Measurements from ENCODE around the gene TMEM50A. TPM values are rescaled to one million over a fixed set of nuclear protein-coding genes. Genes with fewer than 3 reads are reported as not detected.
"Not testable (repeated sequence)": the region's sequence is repeated elsewhere in the genome, so short reads cannot be mapped to it uniquely, and the experiment has no call there.

Gene TMEM50A
- total RNA-seq, 2 experiments from 2014 or later = 130 to 162 TPM

DNA sequence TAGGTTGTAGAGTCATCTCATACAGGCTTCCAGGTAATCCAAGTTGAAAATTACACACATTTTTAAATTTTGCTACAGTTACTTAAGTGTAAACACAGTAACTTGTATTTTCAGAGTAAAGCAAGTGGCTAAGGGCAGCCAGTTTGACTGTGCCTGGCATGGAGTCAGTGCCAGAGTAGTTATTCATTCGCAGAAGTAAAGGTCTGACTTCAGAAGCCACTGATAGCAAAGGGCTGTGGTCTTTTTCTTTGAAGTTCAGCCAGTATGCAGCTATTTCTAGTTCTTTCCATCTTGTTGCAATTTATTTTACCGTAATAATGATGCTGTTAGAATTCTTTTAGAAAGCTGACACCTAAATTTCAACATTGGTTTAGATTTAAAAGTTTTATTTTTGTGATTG is 9.4 kb downstream of the TMEM50A start:
- no peak overlapping the region for H3K27ac Mint-ChIP-seq
- H3K4me1 Mint-ChIP-seq = peaks cover 11% of the 10 kb centered on the region
- ATAC-seq (no peak), DNase-seq (no peak)
- no peaks in the 10 kb centered on the region for H3K27me3 Mint-ChIP-seq
- no peaks in the 10 kb centered on the region for H3K9me3 Mint-ChIP-seq (ENCODE audit: low read depth)
- CTCF ChIA-PET = no interaction called here
- H3K4me3 Mint-ChIP-seq = no peak overlapping the region
- peaks cover 42% of the 10 kb centered on the region for H3K36me3 Mint-ChIP-seq

DNA sequence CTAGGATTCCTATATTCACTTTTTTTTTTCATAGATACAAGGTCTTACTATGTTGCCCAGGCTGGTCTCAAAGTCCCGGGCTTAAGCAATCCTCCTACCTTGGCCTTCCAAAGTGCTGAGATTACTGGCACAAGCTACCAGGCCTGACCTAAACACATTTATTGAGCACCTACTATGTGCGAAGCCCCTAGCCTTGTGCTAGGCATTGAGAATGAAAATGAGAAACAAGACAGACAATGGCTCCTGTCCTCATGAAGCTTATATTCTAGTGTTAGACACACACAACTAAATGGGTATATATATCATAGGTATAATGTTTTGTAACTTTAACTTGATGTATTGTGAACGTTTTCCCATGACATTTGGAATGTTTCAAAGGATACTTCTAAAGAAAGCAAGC is 11.5 kb downstream of the TMEM50A start:
- CTCF ChIA-PET = no interaction called here
- Mint-ChIP-seq H3K27me3 (no peaks in the 10 kb centered on the region), H3K27ac (no peak overlapping the region), H3K4me1 (peaks cover 5% of the 10 kb centered on the region), H3K36me3 (peaks cover 37% of the 10 kb centered on the region), H3K4me3 (no peak overlapping the region), H3K9me3 (ENCODE audit: low read depth) (no peaks in the 10 kb centered on the region)
- ATAC-seq (no peak), DNase-seq (no peak)

DNA sequence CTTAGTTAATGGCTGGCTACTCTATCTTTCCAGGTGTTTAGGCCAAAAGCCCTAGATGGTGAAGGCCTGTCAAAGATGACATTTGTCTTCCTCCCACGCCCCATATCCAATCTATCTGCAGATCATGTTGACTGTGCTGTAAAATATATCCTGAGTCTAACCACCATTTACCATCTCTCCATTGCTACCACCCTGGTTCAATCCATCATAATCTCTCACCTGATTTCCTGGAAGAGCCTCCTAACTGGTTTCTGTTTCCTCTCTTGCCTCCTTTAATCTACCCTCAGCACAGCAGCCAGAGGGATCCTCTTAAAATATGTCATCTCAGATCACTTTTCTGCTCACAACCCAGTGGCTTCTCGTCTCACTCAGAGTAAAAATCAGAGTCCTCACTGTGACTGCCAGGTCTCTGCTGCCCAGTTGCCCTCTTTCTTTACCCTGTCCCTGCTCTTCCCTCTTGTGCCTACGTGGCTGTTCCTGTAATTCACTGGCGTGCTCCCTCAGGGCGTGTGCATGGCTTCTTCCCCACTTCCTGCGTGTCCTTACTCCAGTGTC is 17.8 kb downstream of the TMEM50A start:
- H3K36me3 Mint-ChIP-seq = peaks cover 52% of the 10 kb centered on the region
- no peaks in the 10 kb centered on the region for H3K27me3 Mint-ChIP-seq
- CTCF ChIA-PET = no interaction called here
- H3K9me3 Mint-ChIP-seq (ENCODE audit: low read depth) = no peaks in the 10 kb centered on the region
- peak overlapping the region; percentile 69 for H3K27ac Mint-ChIP-seq
- H3K4me3 Mint-ChIP-seq = peak overlapping the region; percentile 1
- peaks cover 34% of the 10 kb centered on the region for H3K4me1 Mint-ChIP-seq
- DNase-seq (no peak), ATAC-seq (peak; percentile 40)

DNA sequence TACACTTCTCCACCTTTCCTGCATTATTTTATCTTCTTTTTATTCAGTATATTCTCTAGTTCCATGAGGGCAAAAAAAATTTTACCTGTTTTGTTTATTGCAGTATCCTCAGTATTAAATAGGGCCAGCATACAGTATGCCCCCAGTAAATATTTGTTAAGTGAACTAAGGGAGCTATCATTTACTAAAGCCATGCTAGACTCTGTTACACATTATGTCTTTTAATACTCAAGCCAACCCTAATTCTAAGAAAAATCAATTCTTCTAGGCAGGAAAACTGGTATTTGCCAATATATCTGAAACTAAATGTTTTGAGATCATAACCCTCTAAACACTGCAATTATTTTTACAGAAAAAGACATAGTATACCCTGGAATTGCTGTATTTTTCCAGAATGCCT is 18.3 kb downstream of the TMEM50A start:
- no peak for ATAC-seq
- Mint-ChIP-seq H3K27ac (peak overlapping the region; percentile 69), H3K4me3 (peak overlapping the region; percentile 1), H3K4me1 (peaks cover 38% of the 10 kb centered on the region), H3K9me3 (ENCODE audit: low read depth) (no peaks in the 10 kb centered on the region), H3K36me3 (peaks cover 56% of the 10 kb centered on the region), H3K27me3 (no peaks in the 10 kb centered on the region)
- DNase-seq = no peak
- CTCF ChIA-PET = interaction anchor here (0.6 kb wide), 1 partner anchor 13 kb away, joined by 3 read pairs; no protein-coding TSS in a partner anchor

DNA sequence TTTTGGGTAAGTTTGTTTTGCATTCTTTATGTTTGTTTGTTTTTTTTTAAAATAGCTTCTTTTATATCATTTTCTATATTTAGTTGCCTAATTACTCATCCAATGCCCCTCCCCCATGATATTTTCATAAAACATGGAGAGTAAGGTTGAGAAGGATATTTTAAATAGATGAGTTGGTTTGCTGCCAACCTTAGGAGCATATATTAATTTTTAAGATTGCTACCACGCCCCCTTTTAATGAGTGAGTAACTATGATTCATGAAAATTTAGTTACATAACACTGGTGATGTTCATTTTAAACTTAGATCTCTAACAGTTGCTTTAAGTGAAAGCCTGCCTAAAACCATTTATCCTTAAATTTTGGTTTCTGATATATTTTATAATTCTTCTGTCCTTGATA is 18.7 kb downstream of the TMEM50A start:
- Mint-ChIP-seq H3K4me3 (peak overlapping the region; percentile 11), H3K4me1 (peaks cover 42% of the 10 kb centered on the region), H3K36me3 (peaks cover 57% of the 10 kb centered on the region), H3K9me3 (ENCODE audit: low read depth) (no peaks in the 10 kb centered on the region), H3K27me3 (no peaks in the 10 kb centered on the region), H3K27ac (peak overlapping the region; percentile 80)
- CTCF ChIA-PET = interaction anchor here (0.6 kb wide), 1 partner anchor 14 kb away, joined by 3 read pairs; no protein-coding TSS in a partner anchor
- DNase-seq (no peak), ATAC-seq (no peak)

DNA sequence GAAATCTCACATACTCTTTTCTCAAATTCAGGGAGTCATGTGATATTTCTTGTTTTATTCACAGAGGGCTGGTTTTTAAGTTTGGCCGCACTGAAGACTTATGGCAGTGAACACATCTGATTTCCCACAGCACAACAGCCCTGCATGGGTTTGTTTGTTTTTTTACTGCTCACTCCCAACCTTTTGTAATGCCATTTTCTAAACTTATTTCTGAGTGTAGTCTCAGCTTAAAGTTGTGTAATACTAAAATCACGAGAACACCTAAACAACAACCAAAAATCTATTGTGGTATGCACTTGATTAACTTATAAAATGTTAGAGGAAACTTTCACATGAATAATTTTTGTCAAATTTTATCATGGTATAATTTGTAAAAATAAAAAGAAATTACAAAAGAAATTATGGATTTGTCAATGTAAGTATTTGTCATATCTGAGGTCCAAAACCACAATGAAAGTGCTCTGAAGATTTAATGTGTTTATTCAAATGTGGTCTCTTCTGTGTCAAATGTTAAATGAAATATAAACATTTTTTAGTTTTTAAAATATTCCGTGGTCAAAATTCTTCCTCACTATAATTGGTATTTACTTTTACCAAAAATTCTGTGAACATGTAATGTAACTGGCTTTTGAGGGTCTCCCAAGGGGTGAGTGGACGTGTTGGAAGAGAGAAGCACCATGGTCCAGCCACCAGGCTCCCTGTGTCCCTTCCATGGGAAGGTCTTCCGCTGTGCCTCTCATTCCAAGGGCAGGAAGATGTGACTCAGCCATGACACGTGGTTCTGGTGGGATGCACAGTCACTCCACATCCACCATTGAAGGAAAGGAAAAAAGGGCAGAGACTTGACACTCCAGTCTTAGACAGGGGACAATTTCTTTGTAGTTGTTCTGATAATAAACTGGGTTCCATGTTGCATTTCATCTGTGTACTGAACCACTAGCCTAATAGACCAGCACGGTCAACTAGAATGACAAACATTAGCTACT is 22.8 kb downstream of the TMEM50A start:
- ATAC-seq = no peak
- Mint-ChIP-seq H3K9me3 (ENCODE audit: low read depth) (no peaks in the 10 kb centered on the region), H3K4me1 (peaks cover 38% of the 10 kb centered on the region), H3K4me3 (no peak overlapping the region), H3K36me3 (peaks cover 42% of the 10 kb centered on the region), H3K27ac (no peak overlapping the region), H3K27me3 (no peaks in the 10 kb centered on the region)
- CTCF ChIA-PET = no interaction called here
- no peak for DNase-seq

DNA sequence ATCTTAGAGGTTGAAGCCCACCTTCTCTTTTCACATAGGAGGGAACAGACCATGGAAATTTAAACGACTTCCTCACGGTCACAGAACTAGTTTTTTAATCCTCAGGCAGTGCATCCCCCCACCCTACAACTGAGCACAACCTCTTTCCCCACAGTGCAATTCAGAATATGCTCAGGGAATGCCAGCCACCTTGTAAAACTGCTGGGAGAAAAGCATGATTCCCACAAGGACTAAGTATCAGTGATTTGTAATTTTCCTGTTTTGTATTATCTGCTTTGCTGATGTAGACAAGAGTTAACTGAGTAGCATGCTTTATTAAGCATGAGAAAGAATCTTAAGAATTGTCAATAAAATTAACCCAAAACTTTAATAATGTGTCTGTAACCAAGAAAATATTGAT is 23.8 kb downstream of the TMEM50A start:
- peaks cover 29% of the 10 kb centered on the region for H3K4me1 Mint-ChIP-seq
- H3K4me3 Mint-ChIP-seq = no peak overlapping the region
- DNase-seq = no peak
- no peaks in the 10 kb centered on the region for H3K9me3 Mint-ChIP-seq (ENCODE audit: low read depth)
- no peak for ATAC-seq
- H3K27me3 Mint-ChIP-seq = no peaks in the 10 kb centered on the region
- no peak overlapping the region for H3K27ac Mint-ChIP-seq
- CTCF ChIA-PET = no interaction called here
- peaks cover 36% of the 10 kb centered on the region for H3K36me3 Mint-ChIP-seq

DNA sequence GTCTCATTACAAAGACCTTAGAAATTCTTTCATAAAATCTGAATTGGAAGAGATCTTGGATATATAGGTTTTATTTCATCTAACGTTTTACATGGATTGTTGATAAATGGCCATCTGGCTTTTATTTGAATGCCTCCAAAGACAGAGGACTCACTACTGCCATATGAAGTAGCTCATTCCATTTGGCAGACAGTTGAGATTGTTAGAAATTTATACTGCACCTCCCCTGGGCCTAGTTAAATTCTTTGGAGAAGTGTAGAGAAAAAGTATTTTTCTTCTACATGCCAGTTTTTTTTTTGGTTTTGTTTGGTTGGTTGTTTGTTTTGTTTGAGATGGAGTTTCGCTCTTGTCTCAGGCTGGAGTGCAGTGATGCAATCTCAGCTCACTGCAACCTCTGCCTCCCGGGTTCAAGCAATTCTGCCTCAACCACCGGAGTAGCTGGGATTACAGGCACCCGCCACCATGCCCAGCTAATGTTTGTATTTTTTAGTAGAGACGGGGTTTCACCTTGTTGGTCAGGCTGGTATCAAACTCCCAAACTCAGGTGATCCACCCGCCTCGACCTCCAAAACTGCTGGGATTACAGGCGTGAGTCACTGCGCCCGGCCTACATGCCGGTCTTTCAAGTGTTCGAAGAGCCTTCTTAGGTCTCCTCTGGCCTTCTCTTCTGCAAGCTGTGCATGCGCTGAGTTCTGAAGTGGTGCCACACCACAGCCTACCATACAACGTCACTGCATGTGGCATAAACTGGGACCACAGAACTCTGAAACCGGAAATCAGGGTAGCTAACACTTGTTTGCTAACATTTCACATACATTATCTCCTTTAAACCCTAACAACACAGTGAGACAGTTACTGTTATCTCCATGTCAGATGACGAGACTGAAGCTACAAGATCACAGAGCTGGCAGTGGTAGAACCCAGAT is 24.8 kb downstream of the TMEM50A start:
- DNase-seq; H3K27ac Mint-ChIP-seq; H3K9me3 Mint-ChIP-seq (ENCODE audit: low read depth); H3K4me3 Mint-ChIP-seq; CTCF ChIA-PET; H3K27me3 Mint-ChIP-seq: not testable (repeated sequence)
- peaks cover 21% of the 10 kb centered on the region for H3K4me1 Mint-ChIP-seq
- peaks cover 28% of the 10 kb centered on the region for H3K36me3 Mint-ChIP-seq
- peak; percentile 86 for ATAC-seq

DNA sequence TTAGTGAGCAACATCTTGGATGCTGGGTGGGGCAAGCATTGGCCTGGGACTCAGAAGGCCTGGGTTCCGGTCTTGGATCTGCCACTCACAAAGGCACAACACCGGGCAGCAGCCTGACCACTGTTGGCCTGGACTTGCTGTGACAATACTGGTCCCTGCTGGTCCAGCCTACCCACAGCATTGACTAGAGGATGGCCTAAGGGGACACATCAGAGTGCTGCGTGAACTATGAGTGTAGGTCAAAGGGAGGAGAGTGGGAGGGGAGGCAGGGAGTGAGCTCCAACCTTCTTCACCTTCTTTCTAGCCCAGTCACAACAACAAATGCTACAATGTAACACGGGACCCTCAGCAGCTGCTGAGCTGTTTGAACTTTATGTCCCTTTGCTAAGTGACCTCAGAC is 31.1 kb downstream of the TMEM50A start:
- Mint-ChIP-seq H3K4me3 (no peak overlapping the region), H3K9me3 (ENCODE audit: low read depth) (no peaks in the 10 kb centered on the region), H3K27me3 (no peaks in the 10 kb centered on the region), H3K4me1 (no peaks in the 10 kb centered on the region), H3K27ac (no peak overlapping the region), H3K36me3 (no peaks in the 10 kb centered on the region)
- CTCF ChIA-PET = interaction anchor here (0.9 kb wide), 1 partner anchor 10 kb away, joined by 3 read pairs; no protein-coding TSS in a partner anchor
- ATAC-seq (no peak), DNase-seq (no peak)

DNA sequence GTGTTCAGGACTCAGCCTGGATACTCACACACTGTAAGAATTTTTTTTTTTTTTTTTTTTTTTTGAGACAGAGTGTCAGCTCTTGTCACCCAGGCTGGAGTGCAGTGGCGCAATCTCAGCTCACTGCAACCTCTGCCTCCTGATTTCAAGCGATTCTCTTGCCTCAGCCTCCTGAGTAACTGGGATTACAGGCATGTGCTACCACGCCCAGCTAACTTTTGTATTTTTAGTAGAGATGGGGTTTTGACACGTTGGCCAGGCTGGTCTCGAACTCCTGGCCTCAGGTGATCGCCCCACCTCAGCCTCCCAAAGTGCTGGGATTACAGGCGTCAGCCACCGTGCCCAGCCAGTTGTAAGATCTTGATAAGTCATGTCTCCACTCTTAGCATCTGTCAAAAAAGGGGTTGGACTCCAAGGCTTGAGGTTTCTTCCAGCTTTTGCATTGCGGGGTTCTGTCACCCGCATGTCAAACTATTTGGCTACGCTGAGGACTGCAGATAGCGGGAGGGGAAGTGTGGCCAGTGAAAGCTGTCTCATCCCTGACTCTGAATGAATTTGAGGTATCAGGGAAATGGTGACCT is 31.6 kb downstream of the TMEM50A start:
- H3K4me1 Mint-ChIP-seq; H3K4me3 Mint-ChIP-seq; H3K9me3 Mint-ChIP-seq (ENCODE audit: low read depth); ATAC-seq; H3K27me3 Mint-ChIP-seq; DNase-seq; H3K27ac Mint-ChIP-seq; H3K36me3 Mint-ChIP-seq: not testable (repeated sequence)
- CTCF ChIA-PET = interaction anchor here (0.9 kb wide), 1 partner anchor 11 kb away, joined by 3 read pairs; no protein-coding TSS in a partner anchor

DNA sequence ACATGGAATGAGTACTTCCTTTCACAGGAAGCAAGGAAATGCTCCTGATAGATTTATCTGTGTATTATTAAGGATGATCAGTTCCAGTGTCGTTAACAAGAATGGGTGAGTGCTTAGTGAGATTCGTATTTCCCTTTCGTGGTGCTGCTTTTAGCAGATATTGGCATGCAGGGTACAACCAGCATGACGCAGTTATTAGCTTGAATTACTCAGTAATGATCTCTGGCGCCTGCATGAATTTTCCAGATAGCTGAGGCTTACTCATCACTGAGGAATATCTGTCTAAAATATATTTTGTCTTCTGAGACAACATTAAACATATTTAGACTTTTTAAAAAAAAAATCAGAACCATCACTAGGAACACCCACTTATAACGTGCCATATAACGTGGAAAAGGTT is 33.6 kb downstream of the TMEM50A start:
- H3K27ac Mint-ChIP-seq; CTCF ChIA-PET; DNase-seq; H3K9me3 Mint-ChIP-seq (ENCODE audit: low read depth); ATAC-seq; H3K4me1 Mint-ChIP-seq; H3K27me3 Mint-ChIP-seq; H3K36me3 Mint-ChIP-seq; H3K4me3 Mint-ChIP-seq: not testable (repeated sequence)

DNA sequence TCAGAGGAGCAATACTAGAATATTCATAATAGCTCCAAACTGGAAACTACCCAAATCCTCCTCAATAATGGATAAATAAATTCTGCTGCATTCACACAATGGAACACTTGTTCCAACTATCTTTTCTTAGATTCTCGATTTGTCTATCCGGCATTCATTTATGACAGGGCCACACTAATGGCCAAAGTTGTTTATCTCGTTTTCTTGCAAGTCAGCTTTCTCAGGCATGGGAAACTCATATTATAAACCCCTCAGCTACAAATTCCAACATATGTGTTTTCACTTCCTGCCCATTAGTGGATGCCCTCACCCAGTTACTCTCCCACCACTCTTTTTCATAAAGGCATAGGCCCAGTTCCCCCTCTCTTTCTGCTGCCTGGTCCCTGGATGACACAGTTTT is 40.2 kb downstream of the TMEM50A start:
- H3K9me3 Mint-ChIP-seq (ENCODE audit: low read depth); H3K36me3 Mint-ChIP-seq; ATAC-seq; DNase-seq; H3K27me3 Mint-ChIP-seq; H3K4me1 Mint-ChIP-seq; H3K4me3 Mint-ChIP-seq; H3K27ac Mint-ChIP-seq; CTCF ChIA-PET: not testable (repeated sequence)

DNA sequence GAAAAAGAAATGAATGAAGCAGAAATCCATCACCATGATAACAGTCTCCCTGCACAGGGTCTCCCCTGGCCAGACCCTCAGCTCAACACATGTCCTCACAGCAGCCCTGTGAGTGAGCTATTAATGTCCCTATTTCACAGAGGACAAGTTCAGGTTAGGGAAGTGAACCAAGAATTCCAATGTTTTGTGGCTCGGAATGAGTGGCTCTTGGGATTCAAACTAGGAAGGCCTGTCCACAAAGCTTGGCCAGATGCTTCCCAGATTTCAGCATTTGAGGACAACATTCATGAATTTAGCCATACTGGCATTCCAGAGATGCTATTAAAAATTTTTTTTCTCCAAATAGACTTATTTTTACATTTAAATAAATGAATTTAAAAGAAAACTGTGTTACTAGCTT is 44.4 kb downstream of the TMEM50A start:
- H3K27ac Mint-ChIP-seq; H3K27me3 Mint-ChIP-seq; DNase-seq; H3K36me3 Mint-ChIP-seq; ATAC-seq; CTCF ChIA-PET; H3K9me3 Mint-ChIP-seq (ENCODE audit: low read depth); H3K4me1 Mint-ChIP-seq; H3K4me3 Mint-ChIP-seq: not testable (repeated sequence)

Measured in activated CD8-positive, alpha-beta memory T cell treated with anti-CD3 and anti-CD28 coated beads, Interleukin-2, amount 10 ng/mL, durations not matched to agents 7 days and 5 days (primary cell).